ENCODE data around the gene UNC5C. TPM values are rescaled to one million over a fixed set of nuclear protein-coding genes. Genes with fewer than 3 reads are reported as not detected.

Gene UNC5C
- total RNA-seq, 1 donor from 2014 or later, result 0.70 TPM

DNA sequence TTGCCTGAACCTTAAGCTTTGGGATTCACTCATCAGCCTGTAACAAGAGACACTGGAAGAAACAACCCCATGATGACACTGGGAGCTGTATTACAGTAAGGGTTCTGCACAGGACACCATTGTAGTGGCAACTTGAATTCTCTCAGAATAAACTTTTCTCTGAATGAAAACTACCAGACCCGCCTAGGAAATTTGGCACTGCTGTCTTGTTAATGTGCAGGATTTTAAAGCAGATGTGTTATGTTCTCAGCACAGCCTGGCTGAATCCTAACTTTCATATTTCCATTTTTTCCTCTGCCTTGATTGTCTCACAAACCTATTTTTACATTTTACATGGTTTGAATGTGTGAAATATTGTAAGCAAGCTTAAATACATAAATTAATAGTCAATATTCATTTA, 253.6 kb downstream of the UNC5C start:
- TF ChIP-seq, protein P1, sequence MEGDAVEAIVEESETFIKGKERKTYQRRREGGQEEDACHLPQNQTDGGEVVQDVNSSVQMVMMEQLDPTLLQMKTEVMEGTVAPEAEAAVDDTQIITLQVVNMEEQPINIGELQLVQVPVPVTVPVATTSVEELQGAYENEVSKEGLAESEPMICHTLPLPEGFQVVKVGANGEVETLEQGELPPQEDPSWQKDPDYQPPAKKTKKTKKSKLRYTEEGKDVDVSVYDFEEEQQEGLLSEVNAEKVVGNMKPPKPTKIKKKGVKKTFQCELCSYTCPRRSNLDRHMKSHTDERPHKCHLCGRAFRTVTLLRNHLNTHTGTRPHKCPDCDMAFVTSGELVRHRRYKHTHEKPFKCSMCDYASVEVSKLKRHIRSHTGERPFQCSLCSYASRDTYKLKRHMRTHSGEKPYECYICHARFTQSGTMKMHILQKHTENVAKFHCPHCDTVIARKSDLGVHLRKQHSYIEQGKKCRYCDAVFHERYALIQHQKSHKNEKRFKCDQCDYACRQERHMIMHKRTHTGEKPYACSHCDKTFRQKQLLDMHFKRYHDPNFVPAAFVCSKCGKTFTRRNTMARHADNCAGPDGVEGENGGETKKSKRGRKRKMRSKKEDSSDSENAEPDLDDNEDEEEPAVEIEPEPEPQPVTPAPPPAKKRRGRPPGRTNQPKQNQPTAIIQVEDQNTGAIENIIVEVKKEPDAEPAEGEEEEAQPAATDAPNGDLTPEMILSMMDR (IDR thresholded peaks at IDR 0.05), result no peak
- DNase-seq (ENCODE audit: extremely low spot score, unreplicated experiment), result no peak
- Mint-ChIP-seq H3K27ac (ENCODE audit: unreplicated experiment) (no peak overlapping the region), H3K4me1 (ENCODE audit: unreplicated experiment) (peaks cover 4% of the 10 kb centered on the region), H3K9me3 (ENCODE audit: unreplicated experiment) (peaks cover 8% of the 10 kb centered on the region), H3K27me3 (ENCODE audit: unreplicated experiment) (no peaks in the 10 kb centered on the region), H3K36me3 (ENCODE audit: unreplicated experiment) (no peaks in the 10 kb centered on the region), H3K4me3 (ENCODE audit: unreplicated experiment) (no peak overlapping the region)

GRCh38 chr4:95294321-95294720, 254.5 kb downstream of the UNC5C start:
- H3K9me3 Mint-ChIP-seq (ENCODE audit: unreplicated experiment), result peaks cover 5% of the 10 kb centered on the region
- H3K27me3 Mint-ChIP-seq (ENCODE audit: unreplicated experiment), result no peaks in the 10 kb centered on the region
- peaks cover 6% of the 10 kb centered on the region for H3K4me1 Mint-ChIP-seq (ENCODE audit: unreplicated experiment)
- no peak overlapping the region for H3K4me3 Mint-ChIP-seq (ENCODE audit: unreplicated experiment)
- no peaks in the 10 kb centered on the region for H3K36me3 Mint-ChIP-seq (ENCODE audit: unreplicated experiment)
- TF ChIP-seq, protein P1 (IDR thresholded peaks at IDR 0.05), result no peak
- no peak overlapping the region for H3K27ac Mint-ChIP-seq (ENCODE audit: unreplicated experiment)
- DNase-seq (ENCODE audit: extremely low spot score, unreplicated experiment), result no peak

DNA sequence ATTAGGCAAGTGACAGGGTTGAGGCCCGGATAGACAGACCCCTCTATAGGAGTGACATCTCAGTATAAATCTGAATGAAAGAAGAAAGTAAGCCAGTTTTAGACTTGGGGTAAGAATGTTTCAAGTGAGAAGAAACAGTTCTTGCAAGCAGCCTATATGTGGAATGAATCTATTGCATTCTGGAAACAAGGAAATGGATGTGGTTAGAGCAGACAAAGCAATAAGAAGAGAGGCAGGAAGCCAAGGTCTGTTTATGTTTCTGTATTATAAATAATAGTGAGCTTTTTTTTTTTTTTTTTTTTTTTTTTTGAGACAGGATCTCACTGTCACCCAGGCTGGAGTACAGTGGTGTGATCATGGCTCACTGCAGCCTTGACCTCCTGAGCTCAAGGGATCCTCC, 255.8 kb downstream of the UNC5C start:
- TF ChIP-seq, protein P1 (IDR thresholded peaks at IDR 0.05), result no peak
- Mint-ChIP-seq H3K36me3 (ENCODE audit: unreplicated experiment) (no peaks in the 10 kb centered on the region), H3K4me3 (ENCODE audit: unreplicated experiment) (no peak overlapping the region), H3K4me1 (ENCODE audit: unreplicated experiment) (peaks cover 11% of the 10 kb centered on the region), H3K27ac (ENCODE audit: unreplicated experiment) (no peak overlapping the region), H3K9me3 (ENCODE audit: unreplicated experiment) (peaks cover 3% of the 10 kb centered on the region), H3K27me3 (ENCODE audit: unreplicated experiment) (no peaks in the 10 kb centered on the region)
- no peak for DNase-seq (ENCODE audit: extremely low spot score, unreplicated experiment)

GRCh38 chr4:95290702-95291101, 258.1 kb downstream of the UNC5C start:
- no peak overlapping the region for H3K4me3 Mint-ChIP-seq (ENCODE audit: unreplicated experiment)
- DNase-seq (ENCODE audit: extremely low spot score, unreplicated experiment), result no peak

DNA sequence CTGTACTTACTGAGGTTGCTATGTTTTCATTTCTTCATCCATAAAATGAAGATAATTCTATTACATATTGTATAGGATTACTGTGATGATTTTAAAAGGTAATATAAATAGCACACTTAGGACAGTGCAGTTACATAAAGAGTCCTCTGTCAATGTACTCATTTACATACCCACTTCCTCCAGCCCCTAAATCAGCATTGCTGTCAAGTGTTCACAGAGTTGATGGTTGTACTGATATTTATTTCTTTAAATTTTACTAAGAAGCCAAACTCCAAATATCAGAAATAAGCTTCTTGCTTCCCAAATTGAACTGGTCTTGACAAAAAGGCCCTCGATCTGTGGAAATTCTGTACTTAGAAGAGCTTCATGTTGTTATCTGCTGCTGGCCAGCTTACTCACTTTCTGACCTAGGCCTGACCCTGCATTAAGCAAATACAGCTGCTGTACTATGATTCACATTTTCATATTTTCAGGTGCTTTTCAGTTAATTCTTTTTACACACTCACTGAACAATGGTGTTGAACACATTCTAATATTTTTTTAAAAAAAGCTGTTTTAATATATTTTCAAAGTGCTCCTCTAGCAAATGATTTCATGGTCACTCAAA, 259.6 kb downstream of the UNC5C start:
- Mint-ChIP-seq H3K9me3 (ENCODE audit: unreplicated experiment) (peaks cover 3% of the 10 kb centered on the region), H3K36me3 (ENCODE audit: unreplicated experiment) (no peaks in the 10 kb centered on the region), H3K4me1 (ENCODE audit: unreplicated experiment) (peaks cover 11% of the 10 kb centered on the region), H3K27ac (ENCODE audit: unreplicated experiment) (no peak overlapping the region), H3K4me3 (ENCODE audit: unreplicated experiment) (no peak overlapping the region), H3K27me3 (ENCODE audit: unreplicated experiment) (no peaks in the 10 kb centered on the region)
- TF ChIP-seq, protein P1 (IDR thresholded peaks at IDR 0.05), result no peak
- DNase-seq (ENCODE audit: extremely low spot score, unreplicated experiment), result no peak

More at GRCh38 chr4:95290702-95291101, 258.1 kb downstream of the UNC5C start:
- H3K36me3 Mint-ChIP-seq (ENCODE audit: unreplicated experiment), result no peaks in the 10 kb centered on the region
- TF ChIP-seq, protein P1 (IDR thresholded peaks at IDR 0.05), result no peak
- H3K27ac Mint-ChIP-seq (ENCODE audit: unreplicated experiment), result no peak overlapping the region
- peaks cover 11% of the 10 kb centered on the region for H3K4me1 Mint-ChIP-seq (ENCODE audit: unreplicated experiment)
- no peaks in the 10 kb centered on the region for H3K27me3 Mint-ChIP-seq (ENCODE audit: unreplicated experiment)
- H3K9me3 Mint-ChIP-seq (ENCODE audit: unreplicated experiment), result peaks cover 3% of the 10 kb centered on the region

Measured in osteocyte (in vitro differentiated cells).